LoVo (cell line): ENCODE measurements around the gene CCZ1B.
"Not testable (repeated sequence)": the region's sequence is repeated elsewhere in the genome, so short reads cannot be mapped to it uniquely, and the experiment has no call there.

Experiments used
- DNase-seq: peaks from one replicate; pipeline ENCODE4 v3.0.0-alpha.2; 2016; ENCODE audit warnings: low spot score

The CCZ1B gene

DNA sequence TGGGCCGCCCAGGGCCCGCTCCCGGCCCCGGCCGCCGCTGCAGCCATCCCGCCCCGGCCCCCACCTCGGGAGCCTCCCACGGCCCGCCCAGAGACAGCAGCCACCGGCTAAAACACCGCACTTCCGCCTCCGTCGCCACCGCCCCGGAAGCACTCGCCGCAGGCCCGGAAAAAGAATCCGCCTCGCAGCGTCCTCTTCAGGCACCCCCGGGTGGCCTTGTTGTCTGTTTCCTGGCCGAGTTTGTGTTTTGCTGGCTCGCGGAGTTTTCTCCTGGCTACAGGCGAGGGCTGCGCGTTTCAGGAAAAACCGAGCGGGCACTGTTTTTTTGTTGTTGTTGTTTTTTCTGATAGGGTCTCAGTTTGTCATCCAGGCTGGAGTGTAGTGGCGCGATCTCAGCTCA lies at the start of gene CCZ1B:
Gene CCZ1B, minus strand, starts transcription at position 125 of the 400 bp plus-strand sequence. Its CDS starts 78 bp downstream, at position 47.
- peak; percentile 78 for DNase-seq

DNA sequence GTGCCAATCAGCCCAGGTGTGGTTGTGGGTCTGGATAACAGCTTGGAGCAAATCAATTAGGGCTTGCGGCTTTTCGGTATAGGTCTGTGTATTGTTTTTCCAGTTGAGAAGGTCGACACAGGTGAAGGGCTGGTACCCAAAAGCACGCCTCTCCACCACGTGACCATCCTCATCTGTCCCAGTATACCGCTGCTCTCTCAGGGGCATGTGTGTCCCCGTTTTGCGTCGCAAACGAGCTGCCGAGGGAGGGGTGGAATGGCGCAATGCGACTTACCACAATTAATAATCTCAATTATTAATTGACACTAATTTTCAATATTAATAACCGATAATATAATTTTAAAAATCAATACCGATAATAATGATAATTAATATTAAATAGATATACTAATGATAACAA lies 48.9 kb upstream of the CCZ1B start:
- DNase-seq, result not testable (repeated sequence)

DNA sequence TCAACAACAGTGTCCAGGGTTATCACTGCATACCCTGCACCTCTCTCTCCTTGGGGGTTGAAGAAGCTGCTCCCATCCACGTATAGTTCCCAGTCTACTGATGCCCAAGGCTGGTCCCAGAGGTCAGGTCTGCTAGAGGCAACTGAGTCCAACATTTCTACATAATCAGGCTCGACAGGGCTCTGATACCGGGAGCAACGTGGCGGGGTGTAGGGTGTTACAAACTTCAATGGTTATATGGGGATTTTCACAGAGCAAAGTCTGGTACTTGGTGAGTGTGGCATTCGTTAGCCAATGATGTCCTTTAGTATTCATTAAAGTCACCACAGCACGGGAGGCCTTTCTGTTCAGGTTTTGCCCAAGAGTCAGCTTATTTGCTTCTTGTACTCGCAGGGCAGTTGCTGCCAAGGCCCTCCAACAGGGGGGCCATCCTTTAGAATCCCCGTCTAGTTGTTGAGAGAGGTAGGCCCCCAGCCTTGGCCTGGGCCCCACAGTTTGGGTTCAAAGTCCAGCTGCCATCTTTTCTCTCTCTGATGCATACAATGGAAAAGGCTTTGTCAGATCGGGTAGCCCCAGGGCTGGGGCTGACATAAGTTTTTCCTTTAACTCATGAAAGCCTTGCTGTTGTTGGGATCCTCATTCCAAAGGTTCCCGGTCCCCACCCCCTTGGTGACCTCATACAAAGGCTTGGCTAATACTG lies 46.3 kb upstream of the CCZ1B start:
- DNase-seq, result not testable (repeated sequence)

DNA sequence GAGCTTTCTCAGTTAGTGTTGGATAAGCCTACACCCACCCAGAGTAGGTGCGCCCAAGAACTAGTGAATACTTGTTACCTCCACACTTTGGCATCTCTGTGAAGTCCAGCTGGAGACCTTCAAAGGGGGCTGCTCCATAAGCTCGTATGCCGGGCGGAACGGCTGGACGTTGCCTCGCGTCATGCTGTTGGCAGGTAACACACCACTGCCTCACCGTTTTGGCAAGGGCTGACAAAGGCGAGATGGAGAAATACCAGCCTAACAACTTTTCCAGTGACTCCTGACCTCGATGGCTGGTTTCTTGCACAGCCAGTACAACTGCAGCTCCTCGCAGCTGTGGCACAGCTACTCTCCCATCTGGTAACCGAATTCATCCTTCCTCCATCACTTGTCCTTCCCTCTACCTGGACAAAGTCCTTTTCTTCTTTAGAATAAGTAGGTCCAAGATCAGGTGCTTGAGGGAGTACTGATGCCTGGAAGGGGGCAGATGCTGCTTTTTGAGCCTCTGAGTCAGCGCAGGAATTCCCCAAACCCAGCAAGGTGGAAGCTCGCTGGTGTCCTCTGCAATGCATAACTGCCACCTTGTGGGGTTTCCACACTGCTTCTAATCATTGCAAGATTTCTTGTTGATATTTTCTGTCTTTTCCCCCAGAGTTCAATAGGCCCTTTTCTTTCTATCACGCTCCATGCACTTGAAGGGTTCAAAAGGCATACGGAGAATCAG lies 45.5 kb upstream of the CCZ1B start:
- not testable (repeated sequence) for DNase-seq

DNA sequence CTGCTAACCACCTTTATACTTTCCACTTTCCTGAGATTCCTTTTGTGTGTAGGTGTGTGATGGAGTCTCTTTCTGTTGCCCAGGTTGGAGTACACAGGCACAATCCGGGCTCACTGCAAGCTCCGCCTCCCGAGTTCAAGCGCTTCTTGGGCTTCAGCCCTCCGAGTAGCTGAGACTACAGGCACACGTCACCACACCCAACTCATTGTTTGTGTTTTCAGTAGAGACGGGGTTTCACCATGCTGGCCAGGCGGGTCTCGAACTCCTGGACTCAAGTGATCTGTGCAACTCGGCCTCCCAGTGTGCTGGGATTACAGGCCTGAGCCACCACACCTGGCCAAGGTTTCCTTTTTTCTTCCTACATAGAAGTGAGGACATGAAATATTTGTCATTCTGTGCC lies 38.7 kb upstream of the CCZ1B start:
- DNase-seq, result not testable (repeated sequence)

DNA sequence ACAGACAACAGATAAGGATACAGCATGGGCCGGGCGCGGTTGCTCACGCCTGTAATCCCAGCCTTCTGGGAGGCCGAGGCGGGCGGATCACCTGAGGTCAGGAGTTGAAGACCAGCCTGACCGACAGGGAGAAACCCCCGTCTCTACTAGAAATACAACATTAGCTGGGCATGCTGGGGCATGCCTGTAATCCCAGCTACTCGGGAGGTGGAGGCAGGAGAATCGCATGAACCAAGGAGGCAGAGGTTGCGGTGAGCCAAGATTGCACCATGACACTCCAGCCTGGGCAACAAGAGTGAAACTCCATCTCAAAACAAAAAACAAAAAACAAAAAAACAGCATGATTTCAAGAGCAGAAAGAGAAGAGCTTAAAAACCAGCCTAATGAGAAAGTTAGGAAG lies 38.1 kb upstream of the CCZ1B start:
- not testable (repeated sequence) for DNase-seq

DNA sequence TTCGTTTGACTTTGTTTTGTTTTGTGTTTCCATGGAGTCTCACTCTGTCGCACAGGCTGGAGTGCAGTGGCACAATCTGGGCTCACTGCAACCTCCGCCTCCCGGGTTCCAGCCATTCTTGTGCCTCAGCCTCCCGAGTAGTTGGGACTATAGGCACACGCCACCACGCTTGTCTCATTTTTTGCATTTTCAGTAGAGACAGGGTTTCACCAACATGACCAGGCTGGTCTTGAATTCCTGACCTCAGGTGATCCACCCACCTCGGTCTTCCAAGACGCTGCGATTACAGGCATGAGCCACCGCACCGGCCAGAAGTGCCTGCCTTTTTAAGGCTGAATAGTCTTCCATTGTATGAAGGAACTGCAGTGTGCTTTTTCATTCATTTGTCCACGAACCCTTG lies 36.8 kb upstream of the CCZ1B start:
- DNase-seq, result not testable (repeated sequence)

DNA sequence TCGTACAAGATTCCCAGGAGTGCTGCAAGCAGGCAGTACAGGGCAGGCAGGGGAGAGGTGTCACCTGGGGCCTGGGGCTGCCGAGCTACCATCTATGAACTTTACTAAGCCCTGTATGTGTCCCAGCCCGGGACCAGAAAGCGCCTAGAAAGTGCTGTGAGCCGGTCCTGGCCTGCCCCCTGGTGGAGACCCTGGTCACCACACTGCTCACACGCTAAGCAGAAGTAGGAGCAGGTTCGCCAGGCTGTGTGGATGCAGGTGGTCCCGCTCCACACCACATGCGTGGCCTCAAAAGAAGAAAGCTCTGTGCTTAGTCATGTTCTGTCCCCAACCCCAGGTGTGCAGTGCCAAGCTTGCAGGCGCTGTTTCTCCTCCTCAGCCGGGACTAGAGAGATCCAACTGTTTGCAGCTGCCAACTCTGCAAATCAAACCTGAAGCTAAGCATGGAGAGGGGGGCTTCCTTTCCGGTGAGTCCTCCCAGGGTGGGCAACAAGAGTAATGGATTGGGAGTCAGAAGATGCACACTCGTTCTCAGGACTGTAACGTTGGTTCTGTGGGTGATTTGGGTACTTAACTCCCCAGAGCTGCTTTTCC lies 31.7 kb upstream of the CCZ1B start:
- DNase-seq, result peak; percentile 54

DNA sequence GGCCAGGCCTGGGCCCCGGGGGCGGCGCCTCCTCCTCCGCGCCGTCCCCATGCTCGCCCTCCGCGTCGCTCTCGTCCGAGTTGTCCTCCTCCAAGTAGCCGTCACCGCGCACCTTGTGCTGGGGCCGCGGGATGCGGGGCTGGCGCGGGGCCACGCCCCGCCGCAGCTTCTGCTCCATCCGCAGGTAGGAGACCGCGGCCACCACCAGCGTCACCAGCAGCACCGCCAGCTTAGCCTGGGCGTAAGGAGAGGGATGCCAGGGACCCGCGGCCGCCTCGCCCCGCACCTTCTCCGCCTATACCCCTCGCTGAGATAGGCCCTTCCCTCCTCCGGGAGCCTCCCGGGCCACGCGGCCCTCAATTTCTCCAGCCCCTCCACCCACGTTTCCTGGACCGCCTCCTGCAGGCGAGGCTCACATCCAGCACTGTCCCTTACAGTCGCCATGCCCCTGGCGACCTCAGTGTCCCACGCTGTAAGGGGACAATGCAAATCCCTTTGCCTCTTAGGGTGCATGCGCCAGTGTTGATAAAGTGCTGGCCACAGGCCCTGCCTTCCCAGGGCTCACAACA lies 29.6 kb upstream of the CCZ1B start:
- not testable (repeated sequence) for DNase-seq

DNA sequence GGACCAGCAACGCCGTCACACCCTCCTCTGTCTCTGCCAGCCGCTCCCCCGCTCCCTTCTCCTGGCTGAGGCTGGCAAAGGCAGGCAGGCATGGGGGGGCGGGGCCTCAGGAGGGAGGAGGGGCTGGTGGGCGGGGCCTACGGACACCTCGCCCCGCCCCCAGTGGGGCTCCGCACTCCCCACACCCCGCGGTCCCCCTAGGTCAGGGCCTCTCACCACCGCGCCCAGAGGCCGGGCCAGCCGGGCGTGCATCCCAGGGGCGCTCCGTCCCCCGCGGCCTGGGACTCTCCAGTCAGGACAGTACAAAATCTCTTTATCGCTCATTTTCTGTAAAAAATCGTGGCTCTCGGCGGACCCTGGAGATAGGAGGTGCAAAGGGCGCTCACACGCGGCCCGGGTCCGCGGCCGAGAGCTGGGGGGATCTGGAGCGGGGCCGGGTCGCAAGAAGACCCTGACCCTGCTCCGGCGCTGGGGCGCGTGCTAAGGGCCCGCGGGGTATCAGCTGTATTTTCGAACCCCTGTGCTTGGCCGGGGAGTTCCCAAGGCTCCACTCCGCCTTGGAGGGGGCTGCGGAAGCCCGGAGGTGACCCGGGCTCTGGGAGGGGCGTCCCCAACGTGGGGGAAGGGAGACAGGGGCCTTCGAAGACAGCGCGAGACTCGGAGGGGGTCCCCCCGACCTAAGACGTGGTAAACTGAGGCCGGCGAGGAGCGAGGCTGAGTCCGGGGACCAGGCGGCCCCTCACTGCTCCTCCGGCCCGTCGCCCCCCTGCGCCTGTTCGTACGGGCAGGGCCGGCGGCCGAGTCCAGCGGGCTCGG lies 28.9 kb upstream of the CCZ1B start:
- not testable (repeated sequence) for DNase-seq

DNA sequence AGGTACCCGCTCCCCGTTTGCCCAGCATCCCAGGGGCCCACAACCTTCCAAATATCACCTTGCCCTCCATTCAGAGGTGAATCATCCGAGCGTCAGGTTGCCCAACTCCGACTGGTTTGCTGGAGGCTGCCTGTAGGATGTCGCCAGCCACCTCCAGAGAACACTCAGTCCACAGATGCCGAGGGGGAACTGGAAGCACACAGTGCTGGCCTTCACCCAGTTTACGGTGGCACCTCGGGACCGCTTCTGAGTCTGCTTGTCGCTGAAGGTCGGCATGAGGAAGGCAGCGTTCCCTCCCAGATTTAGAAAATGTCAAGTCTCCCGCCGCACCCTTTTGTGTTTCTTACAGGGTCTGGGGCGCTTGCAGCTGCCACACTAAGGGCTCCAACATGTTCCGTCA lies 27.6 kb upstream of the CCZ1B start:
- not testable (repeated sequence) for DNase-seq

DNA sequence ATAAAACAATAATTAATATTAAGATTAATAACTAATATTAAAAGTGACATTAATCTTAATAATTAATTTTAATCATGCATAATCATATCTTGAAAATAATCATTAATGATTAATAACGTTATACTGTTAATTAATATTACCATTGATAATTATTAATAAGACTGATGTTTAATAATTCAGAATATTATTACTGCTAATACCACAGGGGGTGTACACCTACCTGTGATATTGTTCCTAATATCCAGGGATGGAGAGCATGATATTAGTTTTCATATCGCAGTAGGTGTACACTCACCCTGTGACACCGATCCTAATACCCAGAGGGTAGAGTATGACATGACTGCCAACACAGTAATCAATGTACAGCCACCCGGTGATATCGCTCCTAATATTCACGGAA lies 23.1 kb upstream of the CCZ1B start:
- not testable (repeated sequence) for DNase-seq

DNA sequence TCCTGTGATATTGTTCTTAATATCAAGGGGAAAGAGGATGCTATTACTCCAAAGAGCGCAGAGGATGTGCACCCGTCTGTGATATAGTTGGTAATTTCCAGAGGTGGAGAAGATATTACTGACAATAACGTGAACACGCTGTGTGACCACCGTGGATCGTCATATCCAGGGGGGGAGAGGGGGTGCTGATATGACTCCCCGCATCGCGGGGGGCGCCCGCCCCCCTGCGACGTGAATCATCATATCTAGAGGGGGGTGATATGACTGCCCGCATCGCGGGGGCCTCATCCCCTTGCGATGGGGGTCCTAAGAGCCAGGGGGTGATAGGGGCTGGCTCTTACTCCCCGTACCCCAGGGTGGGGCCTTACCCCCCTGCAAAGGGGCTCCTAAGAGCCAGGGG lies 21.7 kb upstream of the CCZ1B start:
- DNase-seq, result not testable (repeated sequence)

DNA sequence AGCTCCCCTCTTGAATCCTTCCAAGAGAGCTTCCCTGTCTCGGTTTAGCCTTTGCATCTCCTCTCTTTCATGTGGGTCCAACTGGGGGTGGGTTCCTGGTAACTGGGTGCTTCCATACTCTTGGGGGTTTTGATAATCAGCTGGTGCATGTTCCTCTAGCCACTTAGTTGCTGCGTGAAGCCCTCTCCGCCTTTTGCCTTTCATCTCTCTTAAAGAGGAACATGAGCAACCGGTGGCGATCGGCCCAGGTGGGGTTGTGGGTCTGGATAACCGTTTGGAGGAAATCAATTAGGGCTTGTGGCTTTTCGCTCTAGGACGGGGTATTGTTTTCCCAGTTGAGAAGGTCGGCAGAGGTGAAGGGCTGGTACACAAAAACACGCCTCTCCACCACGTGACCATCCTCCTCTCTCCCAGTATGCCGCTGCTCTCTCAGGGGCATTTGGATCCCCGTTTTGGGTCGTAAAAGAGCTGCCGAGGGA lies 19.9 kb upstream of the CCZ1B start:
- not testable (repeated sequence) for DNase-seq

DNA sequence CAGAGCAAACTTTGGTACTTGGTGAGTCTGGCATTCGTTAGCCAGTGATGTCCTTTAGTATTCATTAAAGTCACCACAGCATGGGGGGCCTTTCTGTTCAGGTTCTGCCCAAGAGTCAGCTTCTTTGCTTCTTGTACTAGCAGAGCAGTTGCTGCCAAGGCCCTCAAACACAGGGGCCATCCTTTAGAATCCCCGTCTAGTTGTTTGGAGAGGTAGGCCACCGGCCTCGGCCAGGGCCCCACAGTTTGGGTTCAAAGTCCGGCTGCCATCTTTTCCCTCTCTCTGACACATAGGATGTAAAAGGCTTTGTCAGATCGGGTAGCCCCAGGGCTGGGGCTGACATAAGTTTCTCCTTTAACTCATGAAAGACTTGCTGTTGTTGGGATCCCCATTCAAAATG lies 17.6 kb upstream of the CCZ1B start:
- not testable (repeated sequence) for DNase-seq

DNA sequence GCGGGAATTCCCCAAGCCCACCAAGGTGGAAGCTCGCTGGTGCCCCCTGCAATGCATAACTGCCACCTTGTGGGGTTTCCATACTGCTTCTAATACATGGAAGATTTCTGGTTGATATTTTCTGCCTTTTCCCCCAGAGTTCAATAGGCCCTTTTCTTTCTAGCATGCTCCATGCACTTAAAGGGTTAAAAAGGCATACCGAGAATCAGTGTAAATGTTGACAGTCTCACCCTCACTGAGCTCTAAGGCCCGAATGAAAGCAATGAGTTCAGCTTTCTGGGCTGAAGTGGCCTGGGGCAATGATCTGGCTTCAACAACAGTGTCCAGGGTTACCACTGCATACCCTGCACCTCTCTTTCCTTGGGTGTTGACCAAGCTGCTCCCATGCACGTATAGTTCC lies 17.0 kb upstream of the CCZ1B start:
- DNase-seq, result not testable (repeated sequence)

DNA sequence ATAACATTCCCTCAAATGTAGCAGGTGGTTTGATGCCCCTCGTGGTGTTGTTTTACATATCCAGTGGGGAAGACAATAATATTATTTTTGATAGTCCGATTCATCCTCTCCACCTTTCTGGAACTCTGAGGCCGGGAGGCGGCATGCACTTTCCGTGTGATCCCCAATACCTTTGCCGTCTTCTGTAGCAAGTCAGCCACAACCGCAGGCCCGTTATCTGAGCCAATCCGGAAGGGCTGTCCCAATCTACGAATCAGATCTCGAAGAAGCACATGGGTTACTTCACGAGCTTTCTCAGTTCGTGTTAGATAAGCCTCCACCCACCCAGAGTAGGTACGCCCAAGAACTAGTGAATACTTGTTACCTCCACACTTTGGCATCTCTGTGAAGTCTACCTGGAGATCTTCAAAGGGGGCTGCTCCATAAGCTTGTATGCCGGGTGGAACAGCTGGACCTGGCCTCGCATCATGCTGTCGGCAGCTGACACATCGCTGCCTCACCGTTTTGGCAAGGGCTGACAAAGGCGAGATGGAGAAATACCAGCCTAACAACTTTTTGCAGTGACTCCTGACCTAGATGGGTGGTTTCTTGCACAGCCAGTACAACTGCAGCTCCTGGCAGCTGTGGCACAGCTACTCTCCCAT lies 16.3 kb upstream of the CCZ1B start:
- peak; percentile 25 for DNase-seq

DNA sequence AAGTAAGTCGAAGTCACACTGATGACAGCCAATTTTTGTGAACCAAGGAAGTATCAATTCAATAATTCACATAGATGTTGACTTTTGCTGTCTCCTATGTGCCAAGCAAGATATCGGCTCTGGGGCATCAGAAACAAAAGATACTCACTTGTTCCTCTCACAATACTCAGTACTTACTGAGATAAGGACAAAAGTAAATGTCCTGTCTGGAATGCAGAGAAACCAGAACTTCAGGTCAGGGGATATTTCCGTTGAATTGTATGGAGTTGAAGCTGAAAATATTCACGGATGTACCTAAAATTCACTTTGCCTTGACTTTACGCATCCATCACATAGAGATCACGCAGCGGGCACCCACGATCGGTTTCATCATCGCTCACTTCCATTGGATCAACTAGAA lies 11.0 kb upstream of the CCZ1B start:
- not testable (repeated sequence) for DNase-seq

DNA sequence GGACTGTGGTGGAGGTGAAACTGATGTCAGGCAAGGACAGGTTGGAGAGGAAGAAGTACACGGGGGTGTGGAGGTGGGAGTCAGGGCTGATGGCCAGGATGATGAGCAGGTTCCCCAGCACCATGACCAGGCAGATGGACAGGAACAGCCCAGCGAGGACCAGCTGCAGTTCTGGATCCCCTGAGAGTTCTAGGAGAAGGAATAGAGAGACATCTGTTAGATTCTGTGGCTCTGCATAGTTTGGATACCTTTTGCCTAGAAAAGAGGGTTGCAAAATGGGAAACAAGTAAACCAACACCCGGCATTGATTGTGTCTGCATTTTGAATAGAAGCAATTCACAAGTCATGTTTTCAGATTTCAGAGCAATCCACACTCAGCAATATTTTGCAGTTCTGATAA lies 9.4 kb upstream of the CCZ1B start:
- DNase-seq, result not testable (repeated sequence)

DNA sequence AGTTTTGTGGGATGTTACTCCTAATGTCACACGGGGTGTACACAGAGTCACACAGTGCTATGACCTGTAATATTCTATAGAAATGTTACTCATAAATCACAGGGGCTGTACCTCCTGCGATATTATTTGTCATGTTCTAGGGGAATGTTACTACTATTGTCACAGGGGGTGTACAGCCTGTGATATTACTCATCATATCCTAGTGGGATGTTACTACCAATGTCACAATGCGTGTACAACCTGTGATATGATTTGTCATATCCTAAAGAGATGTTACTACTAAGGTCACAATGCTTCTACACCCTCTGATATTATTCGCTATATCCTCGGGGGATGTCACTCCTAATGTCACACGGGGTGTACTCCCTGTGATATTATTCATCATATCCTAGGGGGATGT lies 7.6 kb upstream of the CCZ1B start:
- DNase-seq, result no peak

DNA sequence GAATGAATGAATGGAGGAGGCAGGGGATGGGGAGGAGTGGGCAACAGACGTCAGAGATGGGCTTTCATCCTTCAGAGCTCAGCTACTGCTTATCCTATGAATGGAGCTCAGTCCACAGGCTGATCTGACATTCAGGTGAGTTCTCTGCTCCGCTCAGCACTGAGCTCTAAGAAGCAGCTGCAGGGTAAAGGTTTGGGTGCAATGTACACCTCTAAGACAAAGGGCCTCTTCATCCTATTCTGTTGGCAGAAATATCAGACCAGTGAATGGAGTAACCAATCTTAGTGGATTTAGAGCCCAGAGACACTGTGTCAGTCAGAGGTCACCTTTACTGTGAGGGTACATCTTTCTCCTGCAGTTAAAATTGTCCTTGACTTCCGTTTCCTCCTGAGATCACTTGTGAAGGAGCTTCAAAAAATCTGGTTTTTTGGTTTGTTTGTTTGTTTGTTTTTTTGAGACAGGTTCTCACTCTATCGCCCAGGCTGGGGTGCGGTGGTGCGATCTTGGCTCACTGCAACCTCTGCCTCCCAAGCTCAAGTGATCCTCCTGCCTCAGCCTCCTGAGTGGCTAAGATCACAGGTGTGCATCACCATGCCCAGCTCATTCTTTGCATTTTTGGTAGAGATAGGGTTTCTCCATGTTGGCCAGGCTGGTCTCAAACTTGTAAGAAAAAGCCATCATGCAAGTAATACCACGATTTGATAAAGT lies 5.1 kb upstream of the CCZ1B start:
- DNase-seq, result no peak
